GM12878 (cell line): ENCODE measurements around the gene FKBP2. TPM values are rescaled to one million over a fixed set of nuclear protein-coding genes. Genes with fewer than 3 reads are reported as not detected.

ENCODE experiments used
- BACH1 ChIP-seq: fragments of 450-650 bp; IDR thresholded peaks from 2 replicates; pipeline ENCODE4 v1.6.1; 2017; ENCODE audit warnings: mild to moderate bottlenecking, borderline replicate concordance
- BHLHE40 ChIP-seq, 2 experiments: fragments of 450-650 bp in 1 of 2; IDR thresholded peaks; 2 replicates each; pipeline ENCODE4 v1.6.1; 2011 to 2017; ENCODE audit warnings: low read depth in 2 of 2, borderline replicate concordance in 1 of 2, improper control_type of control experiment in 1 of 2, low read length in 1 of 2, mild to moderate bottlenecking in 1 of 2
- EZH2 ChIP-seq: IDR thresholded peaks from 2 replicates; pipeline ENCODE4 v1.6.1; 2012; ENCODE audit warnings: low read depth, mild to moderate bottlenecking, control low read depth, inconsistent platforms, low read length, borderline replicate concordance; ENCODE audit not compliant: control insufficient read depth
- HDAC6 ChIP-seq: fragments of 200-600 bp; sonication (generic); IDR thresholded peaks from one replicate; pipeline ENCODE4 v1.8.0; 2017; ENCODE audit warnings: antibody characterized with exemption; ENCODE audit not compliant: unreplicated experiment
- IKZF1 ChIP-seq: fragments of 450-650 bp; conservative IDR thresholded peaks from 2 replicates; pipeline ENCODE4 v1.6.1; 2017; ENCODE audit warnings: antibody characterized with exemption, mild to moderate bottlenecking
- MYB ChIP-seq: fragments of 150-350 bp; IDR thresholded peaks from 2 replicates; pipeline ENCODE4 v1.6.1; 2014; ENCODE audit warnings: mild to moderate bottlenecking, low read depth, low read length, borderline replicate concordance
- NFYA ChIP-seq: IDR thresholded peaks from 2 replicates; pipeline ENCODE4 v1.6.1; 2011; ENCODE audit warnings: low read depth, mild to moderate bottlenecking, low read length, improper control_type of control experiment, borderline replicate concordance
- PAX8 ChIP-seq: fragments of 450-650 bp; IDR thresholded peaks from 2 replicates; pipeline ENCODE4 v1.6.1; 2017; ENCODE audit warnings: mild to moderate bottlenecking, moderate library complexity
- PML ChIP-seq: IDR thresholded peaks from 2 replicates; pipeline ENCODE4 v1.6.1; 2012; ENCODE audit warnings: low read length, inconsistent platforms
- SREBF2 ChIP-seq: IDR thresholded peaks from 2 replicates; pipeline ENCODE4 v1.6.1; 2012; ENCODE audit warnings: mild to moderate bottlenecking, low read length
- SUZ12 ChIP-seq: fragments of 200-600 bp; sonication (generic); IDR thresholded peaks from one replicate; pipeline ENCODE4 v1.6.1; 2018; ENCODE audit warnings: antibody characterized with exemption, mild to moderate bottlenecking; ENCODE audit not compliant: unreplicated experiment
- ZZZ3 ChIP-seq: IDR thresholded peaks from 2 replicates; pipeline ENCODE4 v1.6.1; 2011; ENCODE audit warnings: low read depth; ENCODE audit not compliant: control insufficient read depth, insufficient read length
- polyA plus RNA-seq, 11 experiments: library from polyadenylated mRNA; depleted of rRNA in 4 of 11; unstranded in 6 of 11; stranded (reverse) in 5 of 11; fragments of >200 nt; fragmentation: Nextera tagmentation in 4 of 11; fragmentation: Illumina TruSeq in 1 of 11; extraction: Ambion mirVana in 4 of 11; extraction: Trizol in 1 of 11; gene quantifications; 1 replicate in 1 of 11; 2 replicates in 10 of 11; pipeline versions ENCODE4 v1.2.1 to v1.2.3, GENCODE V29; 2011 to 2016; ENCODE audit warnings: inconsistent platforms in 2 of 11, missing spikeins in 2 of 11, low read depth in 1 of 11
- total RNA-seq, 4 experiments: library from RNA; depleted of rRNA in 3 of 4; stranded (reverse); fragments of >200 nt in 3 of 4; fragmentation: Illumina TruSeq in 1 of 4; extraction: Trizol in 1 of 4; gene quantifications; 2 replicates each; pipeline versions ENCODE4 v1.2.1 to v1.2.3, GENCODE V29; 2013 to 2021
- TF ChIP-seq, protein P1 (sequence below): fragments of 450-650 bp; IDR thresholded peaks from 2 replicates; pipeline ENCODE4 v1.6.1; 2017; ENCODE audit warnings: antibody characterized with exemption, mild to moderate bottlenecking, moderate library complexity
- TF ChIP-seq, protein P2 (sequence below): IDR thresholded peaks from 2 replicates; pipeline ENCODE4 v1.6.1; 2012; ENCODE audit warnings: low read depth, low read length, improper control_type of control experiment
- TF ChIP-seq, protein P3 (sequence below): fragments of 450-650 bp; IDR thresholded peaks from 2 replicates; pipeline ENCODE4 v1.6.1; 2016; ENCODE audit warnings: mild to moderate bottlenecking
- TF ChIP-seq, protein P4 (sequence below): fragments of 450-650 bp; IDR thresholded peaks from 2 replicates; pipeline ENCODE4 v1.6.1; 2017; ENCODE audit warnings: low read depth, mild to moderate bottlenecking, moderate library complexity
- TF ChIP-seq, protein P5 (sequence below): fragments of 450-650 bp; formaldehyde crosslinking; IDR thresholded peaks from 2 replicates; pipeline ENCODE4 v1.4.0; 2020; ENCODE audit warnings: mild to moderate bottlenecking, moderate library complexity

Gene FKBP2
- total and polyA plus RNA-seq, 10 of the 15 experiments (the other 5 are each of a cell fraction or from before 2014, with no cell fraction given), result 1.8 to 99.7 (median 39.5) TPM

DNA sequence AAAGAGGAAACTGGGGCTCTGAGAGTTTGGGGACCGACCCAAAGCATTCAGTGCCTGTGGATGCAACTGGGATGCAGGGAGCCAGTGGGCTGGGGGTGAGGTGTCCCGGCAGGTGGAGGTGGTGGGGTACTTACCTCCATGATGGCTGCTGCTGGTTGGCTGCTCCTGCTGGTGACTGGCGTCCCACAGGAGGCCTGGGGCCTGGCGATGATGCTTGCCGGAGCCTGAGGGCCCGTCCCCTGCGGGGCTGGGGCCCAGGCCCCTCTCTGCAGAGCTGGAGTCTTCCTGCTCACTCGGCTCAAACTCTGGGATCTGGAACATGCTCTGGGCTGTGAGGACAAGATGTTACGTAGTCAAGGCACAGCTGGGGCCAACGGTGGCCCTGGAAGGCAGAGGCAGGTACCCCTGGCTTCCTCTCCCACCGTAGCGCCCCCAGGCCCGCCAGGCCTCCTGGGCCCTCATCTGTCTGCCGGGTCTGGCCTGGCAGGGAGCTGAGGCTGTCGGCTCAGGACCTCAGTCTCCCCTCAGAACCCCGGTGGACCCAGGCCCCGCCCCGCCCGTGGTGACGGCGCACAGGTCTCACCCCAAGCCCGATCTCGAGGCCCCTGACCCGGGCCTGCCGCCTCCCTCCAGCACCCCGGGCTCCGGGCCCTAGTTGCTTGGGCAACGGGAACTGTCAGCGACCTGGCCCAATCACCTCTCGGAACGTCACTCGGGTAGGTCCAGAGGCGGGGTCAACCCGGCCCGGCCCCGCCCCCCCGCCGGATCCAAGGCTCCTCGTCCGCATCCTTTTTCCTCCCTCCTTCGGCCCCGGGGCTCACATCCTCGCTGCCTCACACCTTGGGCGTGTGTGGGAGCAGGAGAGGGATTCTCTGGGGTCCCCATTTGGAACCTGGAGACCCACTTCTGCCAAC is 43.4 kb downstream of the FKBP2 start, which contains the start of gene BAD (continued):
- TF ChIP-seq, protein P1, sequence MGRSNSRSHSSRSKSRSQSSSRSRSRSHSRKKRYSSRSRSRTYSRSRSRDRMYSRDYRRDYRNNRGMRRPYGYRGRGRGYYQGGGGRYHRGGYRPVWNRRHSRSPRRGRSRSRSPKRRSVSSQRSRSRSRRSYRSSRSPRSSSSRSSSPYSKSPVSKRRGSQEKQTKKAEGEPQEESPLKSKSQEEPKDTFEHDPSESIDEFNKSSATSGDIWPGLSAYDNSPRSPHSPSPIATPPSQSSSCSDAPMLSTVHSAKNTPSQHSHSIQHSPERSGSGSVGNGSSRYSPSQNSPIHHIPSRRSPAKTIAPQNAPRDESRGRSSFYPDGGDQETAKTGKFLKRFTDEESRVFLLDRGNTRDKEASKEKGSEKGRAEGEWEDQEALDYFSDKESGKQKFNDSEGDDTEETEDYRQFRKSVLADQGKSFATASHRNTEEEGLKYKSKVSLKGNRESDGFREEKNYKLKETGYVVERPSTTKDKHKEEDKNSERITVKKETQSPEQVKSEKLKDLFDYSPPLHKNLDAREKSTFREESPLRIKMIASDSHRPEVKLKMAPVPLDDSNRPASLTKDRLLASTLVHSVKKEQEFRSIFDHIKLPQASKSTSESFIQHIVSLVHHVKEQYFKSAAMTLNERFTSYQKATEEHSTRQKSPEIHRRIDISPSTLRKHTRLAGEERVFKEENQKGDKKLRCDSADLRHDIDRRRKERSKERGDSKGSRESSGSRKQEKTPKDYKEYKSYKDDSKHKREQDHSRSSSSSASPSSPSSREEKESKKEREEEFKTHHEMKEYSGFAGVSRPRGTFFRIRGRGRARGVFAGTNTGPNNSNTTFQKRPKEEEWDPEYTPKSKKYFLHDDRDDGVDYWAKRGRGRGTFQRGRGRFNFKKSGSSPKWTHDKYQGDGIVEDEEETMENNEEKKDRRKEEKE, result no peak
- TF ChIP-seq, protein P2, sequence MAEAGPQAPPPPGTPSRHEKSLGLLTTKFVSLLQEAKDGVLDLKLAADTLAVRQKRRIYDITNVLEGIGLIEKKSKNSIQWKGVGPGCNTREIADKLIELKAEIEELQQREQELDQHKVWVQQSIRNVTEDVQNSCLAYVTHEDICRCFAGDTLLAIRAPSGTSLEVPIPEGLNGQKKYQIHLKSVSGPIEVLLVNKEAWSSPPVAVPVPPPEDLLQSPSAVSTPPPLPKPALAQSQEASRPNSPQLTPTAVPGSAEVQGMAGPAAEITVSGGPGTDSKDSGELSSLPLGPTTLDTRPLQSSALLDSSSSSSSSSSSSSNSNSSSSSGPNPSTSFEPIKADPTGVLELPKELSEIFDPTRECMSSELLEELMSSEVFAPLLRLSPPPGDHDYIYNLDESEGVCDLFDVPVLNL, result no peak
- TF ChIP-seq PAX8 (no peak), SREBF2 (peak; percentile 8; the same call in 1 of the 2 replicates), MYB (no peak), HDAC6 (no peak), NFYA (no peak), SUZ12 (no peak), IKZF1 (no peak), BHLHE40 (IDR thresholded peaks at IDR 0.05; ENCODE audit: borderline replicate concordance in 1 of 2, low read depth in 2 of 2, low read length in 1 of 2) (peak; percentile 14 to 30; a peak in 1 of 4 replicates), PML (no peak), EZH2 (no peak), ZZZ3 (no peak), BACH1 (0 out of 2 replicates have a peak, but pooled peaks have one; percentile 19)
- TF ChIP-seq, protein P3, sequence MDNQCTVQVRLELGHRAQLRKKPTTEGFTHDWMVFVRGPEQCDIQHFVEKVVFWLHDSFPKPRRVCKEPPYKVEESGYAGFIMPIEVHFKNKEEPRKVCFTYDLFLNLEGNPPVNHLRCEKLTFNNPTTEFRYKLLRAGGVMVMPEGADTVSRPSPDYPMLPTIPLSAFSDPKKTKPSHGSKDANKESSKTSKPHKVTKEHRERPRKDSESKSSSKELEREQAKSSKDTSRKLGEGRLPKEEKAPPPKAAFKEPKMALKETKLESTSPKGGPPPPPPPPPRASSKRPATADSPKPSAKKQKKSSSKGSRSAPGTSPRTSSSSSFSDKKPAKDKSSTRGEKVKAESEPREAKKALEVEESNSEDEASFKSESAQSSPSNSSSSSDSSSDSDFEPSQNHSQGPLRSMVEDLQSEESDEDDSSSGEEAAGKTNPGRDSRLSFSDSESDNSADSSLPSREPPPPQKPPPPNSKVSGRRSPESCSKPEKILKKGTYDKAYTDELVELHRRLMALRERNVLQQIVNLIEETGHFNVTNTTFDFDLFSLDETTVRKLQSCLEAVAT, result no peak; the same call in 1 of the 2 replicates
- TF ChIP-seq, protein P4, sequence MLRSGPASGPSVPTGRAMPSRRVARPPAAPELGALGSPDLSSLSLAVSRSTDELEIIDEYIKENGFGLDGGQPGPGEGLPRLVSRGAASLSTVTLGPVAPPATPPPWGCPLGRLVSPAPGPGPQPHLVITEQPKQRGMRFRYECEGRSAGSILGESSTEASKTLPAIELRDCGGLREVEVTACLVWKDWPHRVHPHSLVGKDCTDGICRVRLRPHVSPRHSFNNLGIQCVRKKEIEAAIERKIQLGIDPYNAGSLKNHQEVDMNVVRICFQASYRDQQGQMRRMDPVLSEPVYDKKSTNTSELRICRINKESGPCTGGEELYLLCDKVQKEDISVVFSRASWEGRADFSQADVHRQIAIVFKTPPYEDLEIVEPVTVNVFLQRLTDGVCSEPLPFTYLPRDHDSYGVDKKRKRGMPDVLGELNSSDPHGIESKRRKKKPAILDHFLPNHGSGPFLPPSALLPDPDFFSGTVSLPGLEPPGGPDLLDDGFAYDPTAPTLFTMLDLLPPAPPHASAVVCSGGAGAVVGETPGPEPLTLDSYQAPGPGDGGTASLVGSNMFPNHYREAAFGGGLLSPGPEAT, result no peak
- TF ChIP-seq, protein P5, sequence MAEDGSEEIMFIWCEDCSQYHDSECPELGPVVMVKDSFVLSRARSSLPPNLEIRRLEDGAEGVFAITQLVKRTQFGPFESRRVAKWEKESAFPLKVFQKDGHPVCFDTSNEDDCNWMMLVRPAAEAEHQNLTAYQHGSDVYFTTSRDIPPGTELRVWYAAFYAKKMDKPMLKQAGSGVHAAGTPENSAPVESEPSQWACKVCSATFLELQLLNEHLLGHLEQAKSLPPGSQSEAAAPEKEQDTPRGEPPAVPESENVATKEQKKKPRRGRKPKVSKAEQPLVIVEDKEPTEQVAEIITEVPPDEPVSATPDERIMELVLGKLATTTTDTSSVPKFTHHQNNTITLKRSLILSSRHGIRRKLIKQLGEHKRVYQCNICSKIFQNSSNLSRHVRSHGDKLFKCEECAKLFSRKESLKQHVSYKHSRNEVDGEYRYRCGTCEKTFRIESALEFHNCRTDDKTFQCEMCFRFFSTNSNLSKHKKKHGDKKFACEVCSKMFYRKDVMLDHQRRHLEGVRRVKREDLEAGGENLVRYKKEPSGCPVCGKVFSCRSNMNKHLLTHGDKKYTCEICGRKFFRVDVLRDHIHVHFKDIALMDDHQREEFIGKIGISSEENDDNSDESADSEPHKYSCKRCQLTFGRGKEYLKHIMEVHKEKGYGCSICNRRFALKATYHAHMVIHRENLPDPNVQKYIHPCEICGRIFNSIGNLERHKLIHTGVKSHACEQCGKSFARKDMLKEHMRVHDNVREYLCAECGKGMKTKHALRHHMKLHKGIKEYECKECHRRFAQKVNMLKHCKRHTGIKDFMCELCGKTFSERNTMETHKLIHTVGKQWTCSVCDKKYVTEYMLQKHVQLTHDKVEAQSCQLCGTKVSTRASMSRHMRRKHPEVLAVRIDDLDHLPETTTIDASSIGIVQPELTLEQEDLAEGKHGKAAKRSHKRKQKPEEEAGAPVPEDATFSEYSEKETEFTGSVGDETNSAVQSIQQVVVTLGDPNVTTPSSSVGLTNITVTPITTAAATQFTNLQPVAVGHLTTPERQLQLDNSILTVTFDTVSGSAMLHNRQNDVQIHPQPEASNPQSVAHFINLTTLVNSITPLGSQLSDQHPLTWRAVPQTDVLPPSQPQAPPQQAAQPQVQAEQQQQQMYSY (CRISPR knock-in tag), result no peak
